T47D (cell line): Measurements from ENCODE around the gene CD209.

Experiments
- DNase-seq, 2 experiments: peaks; one replicate each; pipeline versions ENCODE4 v3.0.0 to v3.0.0-alpha.2; 2011 to 2012; ENCODE audit warnings: low read depth in 1 of 2, low spot score in 1 of 2
- JUND ChIP-seq: IDR thresholded peaks from 2 replicates; pipeline ENCODE4 v1.6.1; 2012; ENCODE audit warnings: low read depth
- in situ Hi-C: cut with HindIII; loops from 2 replicates; pipeline ENCODE4 v1.10.0; 2016; ENCODE audit warnings: low sequenced_read_pairs, low pct_unique_long_range_greater_than_20kb

Gene CD209

GRCh38 chr19:7730286-7731217 is 16.8 kb downstream of the CD209 start:
- TF ChIP-seq JUND, result no peak
- no peak for DNase-seq
- in situ Hi-C loops, result no loop called here

- no peak for TF ChIP-seq JUND
- no peak for DNase-seq
- in situ Hi-C loops, result no loop called here
Measured at GRCh38 chr19:7729831-7730285, 17.5 kb downstream of the CD209 start.

- TF ChIP-seq JUND, result no peak
- DNase-seq, result no peak
- in situ Hi-C loops, result no loop called here
Measured at GRCh38 chr19:7729211-7729610, 18.1 kb downstream of the CD209 start.

- no peak for TF ChIP-seq JUND
- in situ Hi-C loops, result no loop called here
- no peak for DNase-seq
Measured at GRCh38 chr19:7725791-7726190, 21.5 kb downstream of the CD209 start.

- no peak for DNase-seq
- no peak for TF ChIP-seq JUND
- in situ Hi-C loops, result no loop called here
Measured at GRCh38 chr19:7722231-7722651, 25.1 kb downstream of the CD209 start.

GRCh38 chr19:7720351-7720750 is 27.0 kb downstream of the CD209 start:
- no peak for TF ChIP-seq JUND
- in situ Hi-C loops, result no loop called here
- DNase-seq, result no peak

GRCh38 chr19:7718668-7719067 is 28.7 kb downstream of the CD209 start:
- no peak for TF ChIP-seq JUND
- in situ Hi-C loops, result no loop called here
- no peak for DNase-seq

GRCh38 chr19:7716762-7717161 is 30.6 kb downstream of the CD209 start:
- in situ Hi-C loops, result no loop called here
- no peak for DNase-seq
- no peak for TF ChIP-seq JUND

- no peak for TF ChIP-seq JUND
- in situ Hi-C loops, result no loop called here
- no peak for DNase-seq
Measured at GRCh38 chr19:7715671-7716070, 31.7 kb downstream of the CD209 start.

GRCh38 chr19:7710616-7711015 is 36.7 kb downstream of the CD209 start:
- in situ Hi-C loops, result no loop called here
- no peak for DNase-seq
- no peak for TF ChIP-seq JUND

- no peak for DNase-seq
- no peak for TF ChIP-seq JUND
- in situ Hi-C loops, result no loop called here
Measured at GRCh38 chr19:7709932-7710460, 37.3 kb downstream of the CD209 start.

- DNase-seq, result no peak
- in situ Hi-C loops, result no loop called here
- TF ChIP-seq JUND, result no peak
Measured at GRCh38 chr19:7706955-7707456, 40.3 kb downstream of the CD209 start.
